IPS-NIHi11 (cell line): ENCODE measurements around the gene ZNF800.
A peak's percentile ranks its signal among the peaks of the same experiment; 100 is the strongest.
"Not testable (repeated sequence)": the region's sequence is repeated elsewhere in the genome, so short reads cannot be mapped to it uniquely, and the experiment has no call there.

Experiments used
- DNase-seq: peaks from one replicate; pipeline ENCODE4 v3.0.0; 2012; ENCODE audit warnings: mixed read lengths, low spot score

Gene ZNF800

GRCh38 chr7:127392566-127393367, at the start of gene ZNF800:
Gene ZNF800, minus strand, starts transcription at chr7:127392708. Its CDS starts 1,151 bp downstream, at chr7:127391557.
- DNase-seq, result peak; percentile 93

GRCh38 chr7:127440206-127440605, 47.7 kb upstream of the ZNF800 start:
- DNase-seq, result no peak

GRCh38 chr7:127438836-127439235, 46.3 kb upstream of the ZNF800 start:
- DNase-seq, result no peak

- DNase-seq, result no peak
Observed at GRCh38 chr7:127437837-127438236, 45.3 kb upstream of the ZNF800 start.

- DNase-seq, result no peak
Observed at GRCh38 chr7:127437241-127437640, 44.7 kb upstream of the ZNF800 start.

GRCh38 chr7:127429281-127429680, 36.8 kb upstream of the ZNF800 start:
- not testable (repeated sequence) for DNase-seq

GRCh38 chr7:127419196-127419595, 26.7 kb upstream of the ZNF800 start:
- no peak for DNase-seq

- DNase-seq, result no peak
Observed at GRCh38 chr7:127418459-127418858, 26.0 kb upstream of the ZNF800 start.

- no peak for DNase-seq
Observed at GRCh38 chr7:127417346-127417745, 24.8 kb upstream of the ZNF800 start.

GRCh38 chr7:127415060-127415742, 22.7 kb upstream of the ZNF800 start:
- DNase-seq, result no peak

- no peak for DNase-seq
Observed at GRCh38 chr7:127413962-127414361, 21.5 kb upstream of the ZNF800 start.

- DNase-seq, result no peak
Observed at GRCh38 chr7:127413326-127413725, 20.8 kb upstream of the ZNF800 start.

- DNase-seq, result no peak
Observed at GRCh38 chr7:127411176-127411575, 18.7 kb upstream of the ZNF800 start.

- no peak for DNase-seq
Observed at GRCh38 chr7:127409629-127410028, 17.1 kb upstream of the ZNF800 start.

- no peak for DNase-seq
Observed at GRCh38 chr7:127404286-127405072, 12.0 kb upstream of the ZNF800 start.

GRCh38 chr7:127396184-127396583, 3.7 kb upstream of the ZNF800 start:
- no peak for DNase-seq

GRCh38 chr7:127395104-127395503, 2.6 kb upstream of the ZNF800 start:
- DNase-seq, result not testable (repeated sequence)

- DNase-seq, result no peak
Observed at GRCh38 chr7:127393368-127394058, 1.0 kb upstream of the ZNF800 start.

- peak; percentile 53 for DNase-seq
Observed at GRCh38 chr7:127392182-127392565, 334 bp downstream of the ZNF800 start.

- DNase-seq, result peak; percentile 48
Observed at GRCh38 chr7:127391591-127392181, 822 bp downstream of the ZNF800 start.

GRCh38 chr7:127390817-127391590, 1.5 kb downstream of the ZNF800 start:
- no peak for DNase-seq
